GM12873 (cell line): ENCODE measurements around the gene GLIS1.

Experiments used
- TF ChIP-seq, protein P1 (sequence below): IDR thresholded peaks from 2 replicates; pipeline ENCODE4 v1.5.1; 2012; ENCODE audit warnings: low read depth, mild to moderate bottlenecking, moderate library complexity, low read length, control low read depth; ENCODE audit not compliant: insufficient read depth; ENCODE audit errors: missing control alignments

The GLIS1 gene

DNA sequence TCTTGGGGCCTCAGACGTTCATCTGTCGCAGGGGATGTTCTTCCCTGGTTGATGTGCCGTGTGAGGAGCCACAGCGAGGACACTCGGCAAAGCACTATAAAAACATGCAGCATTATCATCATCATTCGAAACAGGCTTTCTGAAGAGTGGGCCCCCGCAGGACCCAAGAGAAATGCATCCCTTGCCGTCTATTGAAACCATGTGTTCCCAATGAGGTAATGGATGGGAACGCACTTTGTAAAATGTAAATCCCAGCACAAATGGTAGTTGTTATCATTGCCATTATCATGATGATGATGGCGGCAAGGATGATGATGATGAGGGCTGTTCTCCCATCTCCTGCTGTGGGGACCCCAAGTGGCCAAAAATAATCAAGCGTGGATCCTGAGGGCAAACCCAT, 76.8 kb downstream of the GLIS1 start:
- TF ChIP-seq, protein P1, sequence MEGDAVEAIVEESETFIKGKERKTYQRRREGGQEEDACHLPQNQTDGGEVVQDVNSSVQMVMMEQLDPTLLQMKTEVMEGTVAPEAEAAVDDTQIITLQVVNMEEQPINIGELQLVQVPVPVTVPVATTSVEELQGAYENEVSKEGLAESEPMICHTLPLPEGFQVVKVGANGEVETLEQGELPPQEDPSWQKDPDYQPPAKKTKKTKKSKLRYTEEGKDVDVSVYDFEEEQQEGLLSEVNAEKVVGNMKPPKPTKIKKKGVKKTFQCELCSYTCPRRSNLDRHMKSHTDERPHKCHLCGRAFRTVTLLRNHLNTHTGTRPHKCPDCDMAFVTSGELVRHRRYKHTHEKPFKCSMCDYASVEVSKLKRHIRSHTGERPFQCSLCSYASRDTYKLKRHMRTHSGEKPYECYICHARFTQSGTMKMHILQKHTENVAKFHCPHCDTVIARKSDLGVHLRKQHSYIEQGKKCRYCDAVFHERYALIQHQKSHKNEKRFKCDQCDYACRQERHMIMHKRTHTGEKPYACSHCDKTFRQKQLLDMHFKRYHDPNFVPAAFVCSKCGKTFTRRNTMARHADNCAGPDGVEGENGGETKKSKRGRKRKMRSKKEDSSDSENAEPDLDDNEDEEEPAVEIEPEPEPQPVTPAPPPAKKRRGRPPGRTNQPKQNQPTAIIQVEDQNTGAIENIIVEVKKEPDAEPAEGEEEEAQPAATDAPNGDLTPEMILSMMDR: no peak

DNA sequence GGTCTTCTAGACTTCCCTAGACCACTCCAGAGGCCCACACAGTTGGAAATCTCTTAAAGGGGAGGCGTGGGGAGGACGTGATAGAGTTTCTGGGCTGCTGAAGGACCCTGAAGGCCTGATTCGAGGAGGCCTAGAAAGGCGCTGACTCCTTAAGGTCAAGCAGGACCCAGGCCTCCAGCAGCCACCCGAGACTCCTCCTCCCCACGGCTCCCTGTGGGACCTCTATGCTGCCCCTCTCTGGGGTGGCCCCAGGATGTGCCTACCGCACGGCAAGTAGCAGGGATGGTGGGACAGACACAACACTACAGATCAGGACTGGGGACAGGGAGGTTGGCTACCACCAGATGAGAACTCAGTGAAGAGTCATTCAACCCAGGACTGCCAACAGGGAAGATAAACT, 77.5 kb downstream of the GLIS1 start:
- TF ChIP-seq, protein P1: no peak

- TF ChIP-seq, protein P1: no peak
Measured at GRCh38 chr1:53660666-53661065, 78.3 kb downstream of the GLIS1 start.

GRCh38 chr1:53659436-53659835, 79.5 kb downstream of the GLIS1 start:
- TF ChIP-seq, protein P1: no peak

GRCh38 chr1:53658489-53659230, 80.3 kb downstream of the GLIS1 start:
- TF ChIP-seq, protein P1: no peak

DNA sequence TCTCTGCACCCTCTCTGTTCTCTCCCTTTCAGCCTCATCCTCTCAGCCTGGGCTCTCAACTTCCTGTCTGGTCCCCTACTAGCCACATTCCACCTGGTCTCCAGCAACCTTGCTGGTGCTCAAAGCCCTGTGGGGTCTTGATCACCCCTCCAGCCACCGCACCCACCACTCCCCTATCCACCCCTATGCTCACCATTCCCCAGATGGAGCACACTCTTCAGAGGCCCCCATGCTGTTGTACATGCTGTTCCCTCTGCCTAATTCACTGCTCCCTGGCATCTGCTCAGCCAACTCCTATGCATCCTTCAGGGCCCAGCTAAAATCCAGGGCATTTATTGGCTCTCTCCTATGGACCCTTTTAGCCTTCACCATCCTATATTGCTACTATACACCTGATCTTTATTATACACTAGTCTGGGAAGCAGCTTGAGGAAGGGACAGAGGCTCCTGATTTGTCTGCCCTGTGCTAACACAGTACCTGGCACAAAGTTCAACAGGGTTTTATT, 81.0 kb downstream of the GLIS1 start:
- TF ChIP-seq, protein P1: no peak

DNA sequence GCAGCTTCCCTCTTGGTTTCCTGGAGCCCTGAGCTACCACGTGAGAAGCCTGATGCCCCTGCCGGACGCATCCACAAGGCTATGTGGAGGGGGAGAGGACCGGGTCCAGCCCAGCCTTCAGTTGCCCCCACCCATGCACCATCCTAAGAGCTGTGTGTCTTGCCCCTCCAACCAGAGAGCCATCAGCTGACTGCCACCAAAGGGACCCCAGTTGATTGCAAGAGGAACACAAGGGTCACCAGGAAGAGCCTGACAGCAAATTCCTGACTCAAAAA, 81.5 kb downstream of the GLIS1 start:
- TF ChIP-seq, protein P1: no peak
